RWPE2 (cell line): ENCODE results near the gene NEBL.

Source experiments
- ATAC-seq: fragments of 200-7000 bp; cut with Tn5 transposase; 3 replicates; pipeline ENCODE4 v1.9.1; 2021; ENCODE audit warnings: low read depth
- DNase-seq: peaks from one replicate; pipeline ENCODE4 v3.0.0-alpha.2; 2020; ENCODE audit warnings: low spot score
- H3K27ac ChIP-seq: fragments of 450-650 bp; 2 replicates; pipeline ENCODE4 v1.5.1; 2017; ENCODE audit warnings: mild to moderate bottlenecking; ENCODE audit not compliant: poor library complexity, severe bottlenecking
- H3K27me3 ChIP-seq: fragments of 250-450 bp; sonication (Bioruptor Pico); 2 replicates; pipeline ENCODE4 v1.5.1; 2021; ENCODE audit warnings: mild to moderate bottlenecking, moderate library complexity; ENCODE audit not compliant: insufficient read depth, poor library complexity, severe bottlenecking
- H3K36me3 ChIP-seq: fragments of 250-450 bp; sonication (Bioruptor Pico); 2 replicates; pipeline ENCODE4 v1.5.1; 2020; ENCODE audit warnings: low read depth, mild to moderate bottlenecking, moderate library complexity
- H3K4me1 ChIP-seq: fragments of 250-450 bp; sonication (Bioruptor Pico); 2 replicates; pipeline ENCODE4 v1.5.1; 2021; ENCODE audit warnings: mild to moderate bottlenecking, moderate library complexity; ENCODE audit not compliant: insufficient read depth, poor library complexity, severe bottlenecking
- H3K4me3 ChIP-seq: fragments of 250-450 bp; sonication (Bioruptor Pico); 2 replicates; pipeline ENCODE4 v1.5.1; 2021; ENCODE audit warnings: mild to moderate bottlenecking, moderate library complexity; ENCODE audit not compliant: severe bottlenecking
- H3K9me3 ChIP-seq: fragments of 250-450 bp; sonication (Bioruptor Pico); 2 replicates; pipeline ENCODE4 v1.5.1; 2021; ENCODE audit warnings: mild to moderate bottlenecking, moderate library complexity; ENCODE audit not compliant: severe bottlenecking
- TF ChIP-seq, protein P1 (sequence below): fragments of 450-650 bp; IDR thresholded peaks from one replicate; pipeline ENCODE4 v1.5.1; 2017; ENCODE audit warnings: mild to moderate bottlenecking, moderate library complexity; ENCODE audit not compliant: poor library complexity, severe bottlenecking

The NEBL gene

GRCh38 chr10:20822825-20823224 is 74.3 kb downstream of the NEBL start:
- TF ChIP-seq, protein P1, sequence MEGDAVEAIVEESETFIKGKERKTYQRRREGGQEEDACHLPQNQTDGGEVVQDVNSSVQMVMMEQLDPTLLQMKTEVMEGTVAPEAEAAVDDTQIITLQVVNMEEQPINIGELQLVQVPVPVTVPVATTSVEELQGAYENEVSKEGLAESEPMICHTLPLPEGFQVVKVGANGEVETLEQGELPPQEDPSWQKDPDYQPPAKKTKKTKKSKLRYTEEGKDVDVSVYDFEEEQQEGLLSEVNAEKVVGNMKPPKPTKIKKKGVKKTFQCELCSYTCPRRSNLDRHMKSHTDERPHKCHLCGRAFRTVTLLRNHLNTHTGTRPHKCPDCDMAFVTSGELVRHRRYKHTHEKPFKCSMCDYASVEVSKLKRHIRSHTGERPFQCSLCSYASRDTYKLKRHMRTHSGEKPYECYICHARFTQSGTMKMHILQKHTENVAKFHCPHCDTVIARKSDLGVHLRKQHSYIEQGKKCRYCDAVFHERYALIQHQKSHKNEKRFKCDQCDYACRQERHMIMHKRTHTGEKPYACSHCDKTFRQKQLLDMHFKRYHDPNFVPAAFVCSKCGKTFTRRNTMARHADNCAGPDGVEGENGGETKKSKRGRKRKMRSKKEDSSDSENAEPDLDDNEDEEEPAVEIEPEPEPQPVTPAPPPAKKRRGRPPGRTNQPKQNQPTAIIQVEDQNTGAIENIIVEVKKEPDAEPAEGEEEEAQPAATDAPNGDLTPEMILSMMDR: no peak
- ATAC-seq: no peak
- no peak for DNase-seq
- no peak overlapping the region for H3K27ac ChIP-seq
- H3K4me3 ChIP-seq: no peak overlapping the region
- H3K4me1 ChIP-seq: peaks cover 1% of the 10 kb centered on the region
- H3K9me3 ChIP-seq: no peaks in the 10 kb centered on the region
- H3K36me3 ChIP-seq: no peaks in the 10 kb centered on the region
- no peaks in the 10 kb centered on the region for H3K27me3 ChIP-seq

- H3K27me3 ChIP-seq: no peaks in the 10 kb centered on the region
- ATAC-seq (peak; percentile 58), DNase-seq (no peak)
- peak overlapping the region; percentile 54 for H3K27ac ChIP-seq
- TF ChIP-seq, protein P1: no peak
- H3K4me3 ChIP-seq: no peak overlapping the region
- no peaks in the 10 kb centered on the region for H3K36me3 ChIP-seq
- H3K9me3 ChIP-seq: no peaks in the 10 kb centered on the region
- H3K4me1 ChIP-seq: peaks cover 8% of the 10 kb centered on the region
Measured at GRCh38 chr10:20817646-20818045, 79.5 kb downstream of the NEBL start.

- ATAC-seq: peak; percentile 48; the same call in 2 of the 3 replicates
- TF ChIP-seq, protein P1: no peak
- no peaks in the 10 kb centered on the region for H3K36me3 ChIP-seq
- no peak overlapping the region for H3K4me3 ChIP-seq
- no peaks in the 10 kb centered on the region for H3K9me3 ChIP-seq
- no peak for DNase-seq
- H3K27me3 ChIP-seq: no peaks in the 10 kb centered on the region
- H3K4me1 ChIP-seq: peaks cover 8% of the 10 kb centered on the region
- peak overlapping the region; percentile 54 for H3K27ac ChIP-seq
Measured at GRCh38 chr10:20817116-20817515, 80.0 kb downstream of the NEBL start.

DNA sequence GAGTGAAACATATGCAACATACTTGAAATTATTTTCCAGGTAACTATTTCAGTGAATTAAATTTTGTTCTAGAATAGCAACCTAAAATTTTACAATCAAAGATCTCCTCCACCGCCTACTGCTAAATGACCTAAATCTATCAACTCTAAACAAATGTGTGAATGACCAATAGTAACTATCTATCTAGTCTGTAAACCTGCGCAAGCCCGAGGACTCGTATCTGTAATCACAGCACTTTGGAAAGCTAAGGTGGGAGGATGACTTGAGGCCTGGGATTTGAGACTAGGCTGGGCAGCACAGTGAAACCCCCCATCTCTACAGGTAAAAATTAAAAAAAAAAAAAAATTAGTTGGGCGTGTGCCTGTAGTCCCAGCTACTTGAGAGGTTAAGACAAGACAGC is 83.0 kb downstream of the NEBL start:
- no peak overlapping the region for H3K4me3 ChIP-seq
- H3K27me3 ChIP-seq: no peaks in the 10 kb centered on the region
- no peaks in the 10 kb centered on the region for H3K9me3 ChIP-seq
- H3K36me3 ChIP-seq: no peaks in the 10 kb centered on the region
- ATAC-seq: no peak
- peaks cover 8% of the 10 kb centered on the region for H3K4me1 ChIP-seq
- no peak for DNase-seq
- no peak overlapping the region for H3K27ac ChIP-seq
- TF ChIP-seq, protein P1: no peak

- no peak for ATAC-seq
- Histone ChIP-seq H3K9me3 (no peaks in the 10 kb centered on the region), H3K27ac (no peak overlapping the region), H3K36me3 (no peaks in the 10 kb centered on the region), H3K27me3 (no peaks in the 10 kb centered on the region), H3K4me1 (no peaks in the 10 kb centered on the region), H3K4me3 (no peak overlapping the region)
- no peak for DNase-seq
- TF ChIP-seq, protein P1: no peak
Measured at GRCh38 chr10:20811131-20811530, 86.0 kb downstream of the NEBL start.
